ENCODE measurements around the gene KRT35.

KRT35 gene

DNA sequence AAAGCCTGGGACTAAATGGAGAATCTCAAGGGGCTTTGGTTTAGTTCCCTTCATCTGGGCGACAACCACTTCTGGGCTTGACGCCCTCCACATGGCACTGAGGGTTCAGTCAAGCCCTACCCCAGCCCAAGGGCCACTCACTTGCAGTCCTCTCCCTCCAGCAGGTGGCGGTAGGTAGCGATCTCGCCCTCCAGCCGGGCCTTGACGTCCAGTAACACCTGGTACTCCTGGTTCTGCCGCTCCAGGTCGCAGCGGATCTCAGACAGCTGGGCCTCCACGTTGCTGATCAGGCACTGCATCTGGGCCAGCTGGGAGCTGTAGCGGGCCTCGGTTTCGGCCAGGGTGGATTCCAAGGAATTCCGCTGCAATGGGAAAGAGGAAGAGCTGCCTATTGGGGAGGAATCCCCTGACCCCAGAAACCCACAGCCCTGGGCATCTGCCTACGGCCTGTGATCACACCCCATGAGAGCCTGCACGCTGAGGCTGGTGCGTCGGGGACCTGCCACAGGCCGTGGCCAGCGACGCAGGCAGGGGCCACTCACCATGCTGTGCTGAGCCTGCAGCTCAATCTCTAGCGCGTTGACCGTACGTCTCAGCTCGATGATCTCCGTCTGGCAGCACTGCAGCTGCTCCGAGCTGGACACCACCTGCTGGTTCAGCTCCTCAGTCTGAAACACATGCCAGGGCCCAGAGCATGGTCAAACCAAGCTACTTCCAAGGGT lies 6.0 kb upstream of the KRT35 start:
- DNase-seq, result no peak

DNA sequence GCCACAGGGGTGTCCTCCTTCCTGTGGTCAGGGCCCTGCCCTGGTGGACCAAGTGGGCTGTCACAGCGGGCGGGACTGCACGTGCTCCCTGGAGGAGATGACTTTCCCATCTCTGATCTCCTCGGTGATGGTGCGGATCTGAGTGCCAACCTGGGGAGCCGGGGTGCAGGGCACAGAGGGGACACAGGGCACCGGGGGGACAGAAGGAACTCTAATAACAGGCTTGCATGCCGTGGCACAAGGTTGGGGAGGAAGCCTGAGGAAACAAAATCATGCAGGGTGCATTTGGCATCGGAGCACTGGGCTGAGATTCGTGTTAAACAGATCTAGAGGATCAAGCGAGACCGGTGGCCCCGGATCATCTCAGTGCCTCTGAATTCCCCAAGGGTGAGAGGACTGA lies 5.4 kb upstream of the KRT35 start:
- no peak for DNase-seq

- DNase-seq, result no peak
Observed at GRCh38 chr17:41484920-41485904, 4.3 kb upstream of the KRT35 start.

- DNase-seq, result no peak
Observed at GRCh38 chr17:41483991-41484826, 3.3 kb upstream of the KRT35 start.

DNA sequence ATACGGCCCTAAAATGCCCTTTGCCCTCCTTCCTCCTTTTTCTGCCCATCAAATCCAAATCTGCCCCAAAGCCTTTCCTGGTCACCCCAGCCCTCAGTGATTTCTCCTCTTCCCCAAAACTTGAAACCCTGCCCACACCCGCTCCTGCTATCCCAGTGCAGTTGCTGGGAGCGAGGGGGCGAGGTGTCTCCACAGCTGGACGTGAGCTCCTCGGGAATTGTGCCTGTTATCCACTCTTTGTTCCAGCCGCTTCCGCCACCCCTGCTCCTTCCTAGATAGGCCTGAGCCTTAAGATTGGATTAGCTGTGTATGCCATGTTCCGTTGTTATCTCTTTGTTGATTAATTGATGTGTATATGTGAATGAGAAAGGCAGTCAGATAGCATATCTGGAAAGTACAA lies 2.6 kb upstream of the KRT35 start:
- no peak for DNase-seq

DNA sequence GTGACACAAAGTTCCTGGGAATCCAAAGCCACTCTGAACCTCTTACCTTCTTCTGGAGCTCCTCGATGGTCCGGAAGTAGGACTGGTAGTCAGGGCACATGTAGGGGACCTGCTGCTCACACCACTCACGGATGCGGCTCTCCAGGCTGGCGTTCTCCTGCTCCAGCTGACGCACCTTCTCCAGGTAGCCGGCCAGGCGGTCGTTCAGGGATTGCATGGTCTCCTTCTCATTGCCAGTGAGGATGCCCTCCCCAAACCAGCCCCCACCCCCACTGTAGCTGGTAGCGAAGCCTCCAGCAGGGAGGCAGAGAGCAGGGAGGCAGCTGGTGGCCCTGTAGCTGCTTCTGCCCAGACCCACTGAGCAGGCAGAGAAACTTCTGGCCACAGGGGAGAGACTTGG lies 370 bp downstream of the KRT35 start:
- no peak for DNase-seq

DNA sequence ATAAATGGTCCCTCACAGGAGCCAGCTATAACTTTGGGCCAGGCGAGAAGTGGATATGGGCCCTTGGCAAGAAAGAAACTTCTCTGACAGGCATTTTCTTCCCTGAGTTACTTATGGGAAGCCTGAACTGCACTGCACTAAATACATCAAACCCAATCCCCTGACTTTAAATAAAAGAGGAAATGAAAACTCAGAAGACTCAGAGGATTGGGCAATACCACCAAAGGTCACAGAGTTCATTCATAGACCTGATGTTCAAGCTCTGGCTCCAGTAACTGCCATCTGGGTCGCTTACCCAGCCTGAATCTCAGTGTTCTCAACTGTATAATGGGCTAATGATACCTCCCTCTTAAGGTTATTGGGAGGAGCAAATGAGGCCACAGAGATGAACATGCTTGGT lies 815 bp downstream of the KRT35 start:
- DNase-seq, result no peak

DNA sequence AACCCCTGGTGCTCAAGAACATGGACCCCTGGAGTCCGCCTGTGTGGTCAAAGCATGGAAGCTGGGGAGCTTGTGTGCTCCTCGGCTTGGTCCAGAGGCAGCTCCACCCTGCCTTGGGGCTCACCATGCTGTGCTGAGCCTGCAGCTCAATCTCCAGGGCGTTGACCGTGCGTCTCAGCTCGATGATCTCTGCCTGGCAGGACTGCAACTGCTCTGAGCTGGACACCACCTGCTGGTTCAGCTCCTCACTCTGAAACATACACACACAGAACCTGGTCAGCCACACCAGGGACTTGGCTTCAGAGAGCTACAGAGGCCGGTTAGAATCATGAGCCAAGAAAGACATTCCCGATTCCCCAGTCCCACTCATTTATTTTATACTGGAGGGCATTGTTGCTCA lies 2.7 kb downstream of the KRT35 start:
- no peak for DNase-seq

DNA sequence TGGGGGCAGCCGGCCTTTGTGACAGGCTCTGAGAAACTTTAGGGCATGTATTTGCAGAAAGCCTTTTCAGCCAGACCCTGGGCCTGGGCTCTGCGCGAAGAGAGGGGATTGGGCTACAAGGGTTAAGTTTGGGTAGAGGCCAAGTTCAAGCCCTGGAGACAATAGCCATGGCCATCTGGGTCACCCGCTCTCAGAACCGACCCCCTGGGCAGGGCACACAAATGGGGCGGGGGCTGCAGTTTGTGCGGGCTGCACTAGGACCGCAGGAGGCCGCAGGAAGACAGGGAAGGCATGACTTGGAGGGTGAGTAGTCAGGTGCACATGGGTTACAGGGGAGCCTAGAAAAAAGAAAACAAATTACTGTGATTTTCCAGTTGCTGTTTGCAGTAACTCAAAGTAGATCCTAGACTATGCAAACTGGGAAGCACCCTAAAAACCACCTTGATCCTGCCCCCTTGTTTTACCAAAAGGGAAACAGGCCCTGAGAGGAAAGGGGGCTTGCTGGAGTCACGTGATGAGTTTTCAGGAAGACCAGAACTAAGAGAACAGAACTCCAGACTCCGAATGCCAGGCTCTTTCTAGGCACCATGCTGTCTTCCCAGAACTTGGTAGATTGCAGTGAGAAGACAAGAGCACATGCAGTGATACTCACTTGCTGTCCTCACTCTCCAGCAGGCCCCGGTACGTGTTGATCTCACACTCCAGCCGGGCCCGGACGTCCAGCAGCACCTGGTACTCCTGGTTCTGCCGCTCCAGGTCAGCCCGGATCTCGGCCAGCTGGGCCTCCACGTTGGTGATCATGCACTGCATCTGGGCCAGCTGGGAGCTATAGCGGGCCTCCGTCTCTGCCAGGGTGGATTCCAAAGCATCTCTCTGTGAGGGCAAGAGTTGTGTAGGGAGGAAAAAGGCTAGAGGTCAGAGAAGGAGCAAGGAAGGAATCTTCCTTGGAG lies 3.8 kb downstream of the KRT35 start:
- no peak for DNase-seq

- DNase-seq, result no peak
Observed at GRCh38 chr17:41475421-41475820, 5.5 kb downstream of the KRT35 start.

DNA sequence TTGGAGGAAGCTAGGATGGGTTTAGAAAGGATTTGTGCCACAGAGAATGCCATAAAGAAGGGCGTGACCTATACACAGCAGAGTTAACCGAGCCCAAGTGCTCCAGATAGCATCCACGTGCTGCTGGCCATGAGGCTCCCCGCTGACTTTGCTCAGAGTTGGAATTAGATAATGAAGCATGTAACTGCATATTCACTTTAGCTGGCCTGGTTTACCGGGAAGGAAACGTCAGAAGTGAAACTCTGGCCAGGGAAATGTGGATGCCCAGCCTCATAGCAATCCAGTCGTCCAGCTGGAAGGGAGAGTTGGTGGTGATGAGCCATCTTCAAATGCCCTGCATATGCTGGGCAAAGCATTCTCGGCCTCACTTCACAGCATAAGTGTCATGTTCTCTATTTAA lies 6.1 kb downstream of the KRT35 start:
- no peak for DNase-seq

- DNase-seq, result no peak
Observed at GRCh38 chr17:41468346-41468745, 12.6 kb downstream of the KRT35 start.

GRCh38 chr17:41467561-41467960 lies 13.4 kb downstream of the KRT35 start:
- DNase-seq, result no peak

- DNase-seq, result no peak
Observed at GRCh38 chr17:41466988-41467387, 14.0 kb downstream of the KRT35 start, which contains the start of gene KRT32. Gene KRT32, minus strand, starts transcription at chr17:41467386. Its CDS starts 61 bp downstream, at chr17:41467325.

DNA sequence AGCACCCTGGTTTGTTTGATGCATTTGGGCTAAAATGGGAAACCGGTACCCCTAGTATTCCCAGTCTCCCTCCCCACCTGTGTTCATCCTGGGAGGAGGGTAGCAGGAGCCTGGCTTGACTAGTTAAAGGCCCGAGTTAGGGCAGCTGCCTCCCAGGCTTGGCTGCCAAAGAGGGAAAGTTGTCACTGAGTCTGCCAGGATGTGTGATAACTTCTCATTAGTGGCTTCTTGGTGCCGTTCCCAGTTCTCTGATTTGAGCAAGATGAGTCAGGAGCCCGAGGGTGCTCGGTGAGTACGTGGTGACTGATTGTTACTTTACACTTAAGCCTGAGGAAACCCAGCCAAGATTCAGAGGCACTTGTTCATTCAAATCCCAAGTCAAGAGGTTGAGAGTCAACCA lies 16.3 kb downstream of the KRT35 start:
- DNase-seq, result no peak

- no peak for DNase-seq
Observed at GRCh38 chr17:41464173-41464572, 16.8 kb downstream of the KRT35 start.

GRCh38 chr17:41463746-41464145 lies 17.2 kb downstream of the KRT35 start:
- no peak for DNase-seq

DNA sequence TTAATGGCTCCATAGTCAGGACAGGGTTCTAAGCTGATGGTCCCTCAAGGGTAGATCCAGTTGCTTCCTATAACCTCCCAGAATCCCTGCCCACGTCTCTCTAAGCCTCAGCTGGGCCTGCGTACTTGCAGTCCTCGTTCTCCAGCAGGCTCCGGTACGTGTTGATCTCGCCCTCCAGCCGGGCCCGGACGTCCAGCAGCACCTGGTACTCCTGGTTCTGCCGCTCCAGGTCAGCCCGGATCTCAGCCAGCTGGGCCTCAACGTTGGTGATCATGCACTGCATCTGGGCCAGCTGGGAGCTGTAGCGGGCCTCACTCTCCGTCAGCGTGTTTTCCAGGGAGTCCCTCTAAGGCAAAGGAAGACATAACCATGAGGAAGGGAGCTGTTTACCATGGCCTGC lies 18.2 kb downstream of the KRT35 start:
- no peak for DNase-seq

DNA sequence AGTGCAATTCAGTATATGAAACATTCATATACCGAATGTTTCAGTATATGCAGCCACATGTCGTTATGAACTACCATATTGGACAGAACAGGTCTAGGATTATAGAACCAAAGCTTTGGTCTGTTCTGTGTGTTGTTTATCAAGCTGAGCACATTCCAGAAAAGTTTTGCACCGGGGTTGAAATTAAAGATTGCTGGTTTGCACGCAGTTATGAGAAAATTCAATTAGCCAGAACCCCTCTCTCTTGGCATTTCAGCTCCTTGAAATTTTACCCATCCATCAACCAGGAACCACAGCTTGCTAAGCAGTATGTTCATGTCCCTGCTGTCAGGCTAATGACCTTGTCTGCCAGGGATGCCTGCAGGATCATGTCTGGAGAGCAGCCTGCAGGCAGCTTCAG lies 23.3 kb downstream of the KRT35 start:
- no peak for DNase-seq

DNA sequence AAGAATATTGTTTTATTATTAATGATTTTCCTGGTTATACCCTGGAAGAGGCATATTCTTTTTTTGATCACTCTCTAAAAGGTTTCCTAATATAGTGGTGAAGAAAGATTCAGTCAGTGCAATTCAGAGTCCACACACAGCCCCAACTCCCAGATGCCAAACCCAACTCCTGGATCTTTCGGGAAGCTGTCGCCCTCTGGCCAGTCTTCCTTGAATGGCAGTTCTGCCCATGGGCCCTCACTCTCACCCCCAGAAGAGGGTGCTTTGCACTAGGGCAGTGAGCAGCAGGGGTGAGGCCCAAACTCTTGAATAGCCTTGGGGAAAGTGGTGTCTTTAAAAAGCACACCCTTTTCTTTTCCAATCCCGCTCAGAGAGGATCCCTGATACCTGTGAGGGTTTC lies 24.7 kb downstream of the KRT35 start:
- no peak for DNase-seq

DNA sequence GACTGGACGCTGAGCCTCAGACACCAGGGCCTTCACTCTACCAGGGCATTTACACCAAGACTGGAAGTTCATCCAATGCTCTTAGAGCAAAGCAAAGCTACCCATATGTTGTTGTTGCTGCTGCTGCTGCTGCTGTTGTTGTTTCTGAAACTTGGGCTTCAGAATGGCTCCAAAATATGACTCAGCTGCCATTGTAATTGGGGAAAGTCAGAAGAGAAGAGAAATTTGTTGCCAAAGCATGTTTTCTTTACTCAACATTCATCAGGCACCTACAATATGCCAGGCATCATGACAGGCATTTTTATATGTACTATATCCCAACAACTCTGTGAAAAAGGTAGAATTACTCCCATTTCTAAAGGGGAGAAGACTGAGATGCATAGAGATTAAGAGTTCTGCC lies 25.7 kb downstream of the KRT35 start:
- no peak for DNase-seq

- no peak for DNase-seq
Observed at GRCh38 chr17:41453066-41453465, 27.9 kb downstream of the KRT35 start.

All from NCI-H2029 (cell line).